Kidney epithelial cell (primary cell): ENCODE results near the gene MYO10. TPM values are rescaled to one million over a fixed set of nuclear protein-coding genes. Genes with fewer than 3 reads are reported as not detected.
A peak's percentile ranks its signal among the peaks of the same experiment; 100 is the strongest.

Source experiments
- DNase-seq: peaks from one replicate; pipeline ENCODE4 v3.0.0-alpha.2; 2010; ENCODE audit warnings: low read depth
- H3K27me3 ChIP-seq: 2 replicates; pipeline ENCODE4 v1.6.0; 2011; ENCODE audit warnings: low read length; ENCODE audit not compliant: control insufficient read depth, insufficient read depth
- H3K36me3 ChIP-seq: 2 replicates; pipeline ENCODE4 v1.5.1; 2011; ENCODE audit warnings: low read length; ENCODE audit not compliant: control insufficient read depth, insufficient read depth
- H3K4me3 ChIP-seq: 2 replicates; pipeline ENCODE4 v1.5.1; 2011; ENCODE audit warnings: low read depth, mild to moderate bottlenecking, control low read depth, low read length
- CTCF ChIP-seq: IDR thresholded peaks from 2 replicates; pipeline ENCODE4 v1.5.1; 2011; ENCODE audit warnings: mild to moderate bottlenecking, moderate library complexity, low read length, control low read depth, inconsistent platforms; ENCODE audit not compliant: insufficient read depth, poor library complexity, severe bottlenecking
- total RNA-seq: library from RNA; depleted of rRNA; stranded (reverse); fragments of >200 nt; gene quantifications from 2 replicates; pipeline ENCODE4 v1.2.3, GENCODE V29; 2015

Gene MYO10
- total RNA-seq, 1 donor from 2014 or later: 80.3 TPM

- no peaks in the 10 kb centered on the region for H3K36me3 ChIP-seq
- H3K4me3 ChIP-seq: peak overlapping the region; percentile 59
- H3K27me3 ChIP-seq: no peaks in the 10 kb centered on the region
- DNase-seq: no peak
- no peak for TF ChIP-seq CTCF
Measured at GRCh38 chr5:16936989-16937438, 926 bp upstream of the MYO10 start.

- DNase-seq: no peak
- Histone ChIP-seq H3K36me3 (no peaks in the 10 kb centered on the region), H3K4me3 (peak overlapping the region; percentile 94), H3K27me3 (no peaks in the 10 kb centered on the region)
- no peak for TF ChIP-seq CTCF
Measured at GRCh38 chr5:16935231-16936149, 598 bp downstream of the MYO10 start.

- no peaks in the 10 kb centered on the region for H3K27me3 ChIP-seq
- no peaks in the 10 kb centered on the region for H3K36me3 ChIP-seq
- TF ChIP-seq CTCF: no peak
- H3K4me3 ChIP-seq: peak overlapping the region; percentile 94
- no peak for DNase-seq
Measured at GRCh38 chr5:16934677-16935153, 1.4 kb downstream of the MYO10 start.

- Histone ChIP-seq H3K27me3 (no peaks in the 10 kb centered on the region), H3K4me3 (peak overlapping the region; percentile 94), H3K36me3 (no peaks in the 10 kb centered on the region)
- no peak for DNase-seq
- peak; percentile 96 for TF ChIP-seq CTCF
Measured at GRCh38 chr5:16934123-16934522, 2.0 kb downstream of the MYO10 start.

GRCh38 chr5:16933337-16933736 lies 2.8 kb downstream of the MYO10 start:
- Histone ChIP-seq H3K36me3 (no peaks in the 10 kb centered on the region), H3K4me3 (no peak overlapping the region), H3K27me3 (no peaks in the 10 kb centered on the region)
- TF ChIP-seq CTCF: no peak
- DNase-seq: no peak
